HEK293 (cell line): ENCODE measurements around the gene CACNA1D.

Experiments used
- CTCF ChIA-PET: fragments of 350-600 bp; formaldehyde crosslinking; extraction: SDS; loops from one replicate; lab custom pipeline; 2021; ENCODE audit warnings: antibody characterized with exemption; lab: Yijun Ruan, JAX
- POLR2A ChIA-PET: fragments of 300-600 bp; formaldehyde crosslinking; extraction: SDS; loops from one replicate; lab custom pipeline; 2020; ENCODE audit warnings: antibody characterized with exemption, inconsistent platforms; lab: Yijun Ruan, JAX
- H3K27ac ChIP-seq: fragments of 200-500 bp; sonication (Bioruptor generic); 2 replicates; pipeline ENCODE4 v1.5.1; 2014; ENCODE audit warnings: low read depth, low read length, control low read depth, inconsistent platforms; ENCODE audit errors: extremely low read depth
- H3K36me3 ChIP-seq, 2 experiments: fragments of 200-500 bp in 1 of 2; sonication (Bioruptor generic) in 1 of 2; 1 replicate in 1 of 2; 2 replicates in 1 of 2; pipeline ENCODE4 v1.5.1; 2014 to 2017; ENCODE audit warnings: inconsistent platforms in 2 of 2, low read length in 2 of 2; ENCODE audit not compliant: control insufficient read depth in 2 of 2, insufficient read depth in 1 of 2
- H3K4me1 ChIP-seq: fragments of 200-500 bp; sonication (Bioruptor generic); 2 replicates; pipeline ENCODE4 v1.5.1; 2014; ENCODE audit warnings: mild to moderate bottlenecking, low read length, inconsistent platforms; ENCODE audit not compliant: control insufficient read depth, insufficient read depth
- H3K4me3 ChIP-seq: 2 replicates; pipeline ENCODE4 v1.5.1; 2011; ENCODE audit warnings: low read depth, mild to moderate bottlenecking, control low read depth, low read length, moderate library complexity
- H3K9me3 ChIP-seq: fragments of 200-500 bp; sonication (Bioruptor generic); 2 replicates; pipeline ENCODE4 v1.5.1; 2014; ENCODE audit warnings: low read depth, low read length, inconsistent platforms; ENCODE audit not compliant: control insufficient read depth, insufficient read depth
- ELK4 ChIP-seq: IDR thresholded peaks from 2 replicates; pipeline ENCODE4 v1.6.1; 2011; ENCODE audit warnings: mild to moderate bottlenecking, low read depth, low read length, borderline replicate concordance
- KLF16 ChIP-seq: fragments of 450-650 bp; formaldehyde crosslinking; IDR thresholded peaks from 2 replicates; pipeline ENCODE4 v1.5.1; 2017; ENCODE audit warnings: missing biosample characterization, missing genetic modification characterization
- KLF9 ChIP-seq: fragments of 450-650 bp; formaldehyde crosslinking; IDR thresholded peaks from 2 replicates; pipeline ENCODE4 v1.5.1; 2016; ENCODE audit warnings: missing biosample characterization, missing genetic modification characterization, low read depth
- OVOL3 ChIP-seq: fragments of 450-650 bp; formaldehyde crosslinking; IDR thresholded peaks from 2 replicates; pipeline ENCODE4 v1.5.1; 2016; ENCODE audit warnings: missing biosample characterization, missing genetic modification characterization
- PBX3 ChIP-seq: sonication (generic); formaldehyde crosslinking; IDR thresholded peaks from 2 replicates; pipeline ENCODE4 v1.8.1; 2022; ENCODE audit warnings: mild to moderate bottlenecking, moderate library complexity, missing genetic modification reagents
- PRDM2 ChIP-seq: fragments of 450-650 bp; formaldehyde crosslinking; IDR thresholded peaks from 2 replicates; pipeline ENCODE4 v1.5.1; 2016; ENCODE audit warnings: missing biosample characterization, missing genetic modification characterization, borderline replicate concordance
- SCRT2 ChIP-seq: fragments of 450-650 bp; formaldehyde crosslinking; IDR thresholded peaks from 2 replicates; pipeline ENCODE4 v1.5.1; 2016; ENCODE audit warnings: missing biosample characterization, missing genetic modification characterization
- ZBTB48 ChIP-seq: fragments of 450-650 bp; formaldehyde crosslinking; IDR thresholded peaks from 2 replicates; pipeline ENCODE4 v1.5.1; 2016; ENCODE audit warnings: missing biosample characterization, missing genetic modification characterization
- ZBTB7A ChIP-seq: fragments of 450-650 bp; formaldehyde crosslinking; IDR thresholded peaks from 2 replicates; pipeline ENCODE4 v1.5.1; 2016; ENCODE audit warnings: low read depth, missing biosample characterization, missing genetic modification characterization
- ZNF148 ChIP-seq: fragments of 450-650 bp; formaldehyde crosslinking; IDR thresholded peaks from 2 replicates; pipeline ENCODE4 v1.5.0; 2017; ENCODE audit warnings: missing biosample characterization, missing genetic modification characterization, borderline replicate concordance
- ZNF155 ChIP-seq: fragments of 450-650 bp; formaldehyde crosslinking; IDR thresholded peaks from 2 replicates; pipeline ENCODE4 v1.5.1; 2016; ENCODE audit warnings: missing biosample characterization, missing genetic modification characterization
- ZNF169 ChIP-seq: fragments of 450-650 bp; formaldehyde crosslinking; IDR thresholded peaks from 2 replicates; pipeline ENCODE4 v1.5.1; 2016; ENCODE audit warnings: missing biosample characterization, missing genetic modification characterization
- ZNF175 ChIP-seq: fragments of 450-650 bp; formaldehyde crosslinking; IDR thresholded peaks from 2 replicates; pipeline ENCODE4 v1.5.1; 2016; ENCODE audit warnings: missing biosample characterization, missing genetic modification characterization
- ZNF239 ChIP-seq: fragments of 450-650 bp; formaldehyde crosslinking; IDR thresholded peaks from 2 replicates; pipeline ENCODE4 v1.5.1; 2016; ENCODE audit warnings: missing biosample characterization, missing genetic modification characterization
- ZNF292 ChIP-seq: fragments of 450-650 bp; formaldehyde crosslinking; IDR thresholded peaks from 2 replicates; pipeline ENCODE4 v1.5.1; 2016; ENCODE audit warnings: low read depth, missing biosample characterization, missing genetic modification characterization, borderline replicate concordance
- ZNF426 ChIP-seq: fragments of 450-650 bp; formaldehyde crosslinking; IDR thresholded peaks from 2 replicates; pipeline ENCODE4 v1.5.1; 2017; ENCODE audit warnings: missing biosample characterization, missing genetic modification characterization, mild to moderate bottlenecking, inconsistent platforms, moderate library complexity
- ZNF433 ChIP-seq: fragments of 450-650 bp; formaldehyde crosslinking; IDR thresholded peaks from 2 replicates; pipeline ENCODE4 v1.5.1; 2016; ENCODE audit warnings: missing biosample characterization, missing genetic modification characterization, low read depth
- ZNF626 ChIP-seq: fragments of 450-650 bp; sonication (Bioruptor Pico); formaldehyde crosslinking; IDR thresholded peaks from 2 replicates; pipeline ENCODE4 v1.5.1; 2018; ENCODE audit warnings: missing biosample characterization, missing genetic modification characterization, inconsistent platforms
- ZNF629 ChIP-seq: fragments of 450-650 bp; formaldehyde crosslinking; IDR thresholded peaks from 2 replicates; pipeline ENCODE4 v1.5.1; 2017; ENCODE audit warnings: missing biosample characterization, missing genetic modification characterization
- ZNF664 ChIP-seq: fragments of 450-650 bp; formaldehyde crosslinking; IDR thresholded peaks from 2 replicates; pipeline ENCODE4 v1.5.1; 2016; ENCODE audit warnings: missing biosample characterization, missing genetic modification characterization
- ZNF670 ChIP-seq: fragments of 450-650 bp; formaldehyde crosslinking; IDR thresholded peaks from 2 replicates; pipeline ENCODE4 v1.5.1; 2016; ENCODE audit warnings: missing biosample characterization, missing genetic modification characterization, low read depth
- ZSCAN30 ChIP-seq: fragments of 450-650 bp; IDR thresholded peaks from 2 replicates; pipeline ENCODE4 v1.5.1; 2018; ENCODE audit warnings: missing biosample characterization, mild to moderate bottlenecking, missing genetic modification characterization, moderate library complexity
- ZSCAN5A ChIP-seq: fragments of 450-650 bp; formaldehyde crosslinking; IDR thresholded peaks from 2 replicates; pipeline ENCODE4 v1.5.1; 2016; ENCODE audit warnings: missing biosample characterization, missing genetic modification characterization

Gene CACNA1D

GRCh38 chr3:53534216-53534615, 39.8 kb downstream of the CACNA1D start:
- no peaks in the 10 kb centered on the region for H3K4me1 ChIP-seq
- CTCF ChIA-PET, result no interaction called here
- H3K27ac ChIP-seq, result no peak overlapping the region

GRCh38 chr3:53534676-53535400, 40.4 kb downstream of the CACNA1D start:
- no peaks in the 10 kb centered on the region for H3K36me3 ChIP-seq
- H3K4me1 ChIP-seq, result no peaks in the 10 kb centered on the region
- no peak overlapping the region for H3K4me3 ChIP-seq
- no peaks in the 10 kb centered on the region for H3K9me3 ChIP-seq
- ChIA-PET CTCF (no interaction called here), POLR2A (no interaction called here)
- no peak overlapping the region for H3K27ac ChIP-seq
- TF ChIP-seq ZSCAN30 (tag by site-specific recombination), result no peak
- TF ChIP-seq ZBTB7A, result no peak
- TF ChIP-seq ZNF629, result no peak
- no peak for TF ChIP-seq ZNF664 (tag by site-specific recombination)
- TF ChIP-seq ZNF626, result no peak
- TF ChIP-seq PRDM2 (tag by site-specific recombination), result no peak

More at GRCh38 chr3:53534216-53534615, 39.8 kb downstream of the CACNA1D start:
- POLR2A ChIA-PET, result no interaction called here
- H3K9me3 ChIP-seq, result no peaks in the 10 kb centered on the region
- H3K4me3 ChIP-seq, result no peak overlapping the region
- TF ChIP-seq ZNF148 (tag by site-specific recombination) (no peak), ZNF175 (no peak), PBX3 (CRISPR knock-in tag) (no peak), ZNF426 (tag by site-specific recombination) (no peak), ZNF670 (no peak), KLF9 (tag by site-specific recombination) (no peak), KLF16 (tag by site-specific recombination) (no peak), ZNF169 (tag by site-specific recombination) (no peak), SCRT2 (tag by site-specific recombination) (no peak), ZBTB7A (no peak), ZSCAN5A (tag by site-specific recombination) (no peak), ZNF155 (tag by site-specific recombination) (no peak), OVOL3 (tag by site-specific recombination) (no peak), ZNF292 (tag by site-specific recombination) (no peak), ZBTB48 (tag by site-specific recombination) (no peak), ZNF664 (tag by site-specific recombination) (no peak), ELK4 (no peak), ZNF433 (tag by site-specific recombination) (no peak), ZNF239 (tag by site-specific recombination) (no peak)
- no peaks in the 10 kb centered on the region for H3K36me3 ChIP-seq
